GM19351 (cell line): ENCODE measurements around the gene CHST6.
"Not testable (repeated sequence)": the region's sequence is repeated elsewhere in the genome, so short reads cannot be mapped to it uniquely, and the experiment has no call there.

Experiments used
- ATAC-seq: cut with Tn5 transposase; IDR thresholded peaks from one replicate; pipeline ENCODE4 v1.9.1; 2021; ENCODE audit warnings: mild to moderate bottlenecking, moderate library complexity; ENCODE audit not compliant: unreplicated experiment

The CHST6 gene

DNA sequence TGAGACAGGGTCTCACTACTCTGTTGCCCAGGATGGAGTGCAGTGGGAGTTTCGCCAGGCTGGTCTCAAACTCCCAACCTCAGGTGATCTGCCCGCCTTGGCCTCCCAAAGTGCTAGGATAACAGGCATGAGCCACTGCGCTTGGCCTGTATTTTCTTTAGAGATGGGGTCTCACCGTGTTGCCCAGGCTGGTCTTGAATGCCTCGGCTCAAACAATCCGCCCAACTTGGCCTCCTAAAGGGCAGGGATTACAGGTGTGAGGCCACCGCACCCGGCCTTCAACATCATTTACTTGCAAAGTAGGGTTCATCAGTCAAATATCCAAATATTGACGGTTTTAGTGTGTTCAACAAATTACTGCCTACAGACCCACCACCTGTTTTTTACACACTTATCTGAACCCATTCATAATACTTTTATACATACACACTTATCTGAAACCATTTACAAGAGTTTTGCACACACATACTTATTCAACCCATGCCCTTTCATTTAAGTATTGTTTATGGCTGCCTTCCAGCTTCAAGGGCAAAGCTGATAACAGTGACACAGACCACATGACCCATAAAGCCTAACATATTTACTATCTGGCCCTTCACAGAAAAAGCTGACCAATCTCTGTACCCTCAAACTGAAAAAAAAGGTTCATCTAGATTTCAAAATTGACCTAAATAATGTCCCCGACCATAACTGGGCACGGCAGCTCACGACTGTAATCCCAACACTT, 42.6 kb downstream of the CHST6 start:
- ATAC-seq: no peak

DNA sequence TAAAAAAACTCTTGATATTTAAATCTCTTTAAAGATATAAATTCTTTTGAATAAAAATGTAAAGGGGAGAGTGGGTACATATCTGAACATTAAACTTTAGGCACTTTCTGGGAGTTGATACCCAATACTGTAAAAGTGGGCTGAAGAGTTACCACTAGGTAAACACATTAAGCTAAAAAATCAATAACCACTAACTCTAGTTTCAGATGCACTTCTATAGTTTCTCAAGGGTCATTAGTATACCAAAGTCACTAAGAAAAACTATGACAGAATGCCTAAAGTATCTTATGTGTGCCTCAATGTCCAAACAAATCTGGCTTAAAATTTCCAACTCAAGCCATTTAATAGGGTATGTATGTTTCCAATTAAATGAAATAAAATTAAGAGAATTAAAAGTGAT, 48.8 kb downstream of the CHST6 start:
- no peak for ATAC-seq

- no peak for ATAC-seq
Observed at GRCh38 chr16:75445298-75445697, 49.9 kb downstream of the CHST6 start.

DNA sequence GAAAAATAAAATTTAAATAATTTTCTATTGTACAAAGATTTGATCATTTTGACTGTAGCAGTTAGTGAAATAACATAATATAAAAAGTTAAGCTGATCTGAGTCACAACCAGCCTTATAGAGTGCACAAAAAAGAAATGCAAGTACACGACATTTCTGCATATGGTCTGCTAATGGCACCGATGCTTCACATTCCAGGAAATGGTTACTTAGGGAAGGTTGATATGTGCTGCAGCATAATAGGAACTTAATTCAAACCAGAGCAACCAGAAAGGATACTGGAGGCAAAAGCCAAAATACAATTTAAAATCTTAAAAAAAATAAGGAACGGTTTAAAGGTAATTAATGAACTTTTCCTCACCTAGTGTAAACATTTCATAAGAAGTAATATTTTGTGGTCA, 51.9 kb downstream of the CHST6 start:
- no peak for ATAC-seq

DNA sequence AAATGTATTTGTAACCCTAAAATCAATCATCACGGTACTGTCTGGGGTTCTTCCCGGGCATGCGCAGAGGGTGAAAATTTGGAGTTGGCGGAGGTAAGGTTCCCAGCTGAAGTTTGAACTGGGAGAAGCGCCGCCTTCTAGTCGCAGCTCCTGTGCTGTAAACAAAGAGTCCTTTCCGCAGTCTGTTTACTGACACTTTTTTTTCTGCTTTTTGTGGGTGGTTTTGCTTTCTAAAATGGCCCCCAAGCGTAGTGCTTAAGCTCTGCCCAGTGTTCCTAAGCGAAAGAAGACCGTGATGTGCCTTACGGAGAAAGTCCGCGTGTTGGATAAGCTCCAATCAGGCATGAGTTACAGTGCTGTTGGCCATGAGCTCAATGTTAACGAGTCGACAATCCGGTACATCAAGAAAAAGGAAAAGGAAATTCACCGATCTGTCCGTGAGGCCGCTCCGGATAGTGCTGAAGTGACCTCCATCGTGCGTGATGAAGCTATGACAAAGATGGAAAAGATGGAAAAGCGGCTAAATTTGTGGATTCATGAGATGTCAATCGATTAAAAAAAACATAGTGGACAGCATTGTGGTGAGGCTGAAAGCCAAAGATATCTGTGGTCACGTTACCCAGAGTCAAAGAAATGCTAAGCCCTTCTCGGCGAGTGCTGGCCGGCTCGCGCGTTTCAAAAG, 61.4 kb downstream of the CHST6 start:
- peak; percentile 63 for ATAC-seq

- ATAC-seq: peak; percentile 92
Observed at GRCh38 chr16:75432828-75433731, 62.2 kb downstream of the CHST6 start, which contains the start of gene CFDP1. Gene CFDP1, minus strand, starts transcription at chr16:75433503. Its CDS starts 151 bp downstream, at chr16:75433352.

GRCh38 chr16:75429621-75430403, 65.4 kb downstream of the CHST6 start:
- ATAC-seq: no peak

DNA sequence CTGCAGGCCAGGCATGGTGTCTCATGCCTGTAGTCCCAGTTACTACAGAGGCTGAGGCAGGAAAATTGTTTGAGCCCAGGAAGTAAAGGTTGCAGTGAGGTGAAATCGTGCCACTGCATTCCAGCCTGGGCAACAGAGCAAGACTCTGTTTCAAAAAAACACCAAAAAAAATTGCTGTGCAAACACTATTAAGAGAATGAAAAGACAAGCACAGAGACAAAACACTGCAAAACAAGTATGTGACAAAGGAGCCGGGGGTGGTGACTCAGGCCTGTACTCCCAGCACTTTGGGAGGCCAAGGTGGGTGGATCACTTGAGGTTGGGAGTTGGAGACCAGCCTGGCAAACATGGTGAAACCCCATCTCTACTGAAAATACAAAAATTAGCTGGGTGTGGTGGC, 68.7 kb downstream of the CHST6 start:
- not testable (repeated sequence) for ATAC-seq

GRCh38 chr16:75424105-75424762, 71.0 kb downstream of the CHST6 start:
- ATAC-seq: not testable (repeated sequence)

- ATAC-seq: no peak
Observed at GRCh38 chr16:75423723-75424104, 71.5 kb downstream of the CHST6 start.
